GM20431 (cell line): ENCODE measurements around the gene ZC3H7A.

Source experiments
- in situ Hi-C: fragments of 300-500 bp; cut with MseI, MboI; formaldehyde crosslinking; loops from one replicate; pipeline ENCODE4 v1.15.0; 2020; ENCODE audit warnings: low sequenced_read_pairs; ENCODE audit not compliant: unreplicated experiment

Gene ZC3H7A

DNA sequence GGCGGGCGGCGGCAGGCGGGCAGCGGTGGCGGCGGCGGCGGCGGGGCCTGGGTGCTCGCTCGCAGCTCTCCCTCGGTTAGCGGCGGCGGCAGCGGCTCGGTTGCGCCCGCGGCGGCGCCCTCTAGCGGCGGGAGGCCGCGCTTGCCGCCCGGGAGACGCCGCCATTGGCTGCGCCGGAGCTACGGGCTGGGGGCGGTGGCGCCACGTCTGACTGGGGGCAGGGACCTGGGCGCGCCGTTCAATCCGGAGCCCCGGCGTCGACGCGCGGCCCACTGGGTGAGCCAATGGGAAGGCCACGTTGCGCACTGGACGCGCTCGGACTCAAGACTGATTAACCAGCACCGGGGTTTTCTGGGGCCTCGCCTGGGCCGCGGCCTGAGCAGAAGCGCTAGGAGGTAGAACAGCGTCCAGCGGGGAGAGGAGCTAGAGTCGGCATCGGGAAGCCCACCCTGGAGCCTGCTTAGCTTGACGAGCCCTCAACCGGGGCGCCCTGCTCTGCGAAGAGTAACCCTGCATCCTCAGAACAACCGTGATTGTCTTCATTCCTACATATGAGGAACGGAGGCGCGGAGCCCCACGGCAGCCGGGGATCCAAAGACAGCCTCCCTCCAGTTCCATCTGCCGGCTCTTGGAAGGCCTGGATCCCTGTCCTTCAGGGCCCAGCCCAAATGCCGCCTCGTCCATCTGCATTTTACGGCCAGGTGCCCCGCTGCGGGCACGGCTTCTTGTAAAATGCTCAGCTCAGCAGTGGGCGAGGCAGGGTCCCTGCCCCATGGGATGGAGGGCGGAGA is at the start of gene ZC3H7A:
Gene ZC3H7A (minus strand): TSS at position 93 of the 791 bp plus-strand sequence. CDS start 14,904 bp downstream, outside the sequence.
- in situ Hi-C loops: no loop called here

GRCh38 chr16:11844499-11844898 is 47.4 kb upstream of the ZC3H7A start:
- in situ Hi-C loops: loop anchor here (25.0 kb wide), 1 partner anchor 882 kb away; no protein-coding TSS in a partner anchor

DNA sequence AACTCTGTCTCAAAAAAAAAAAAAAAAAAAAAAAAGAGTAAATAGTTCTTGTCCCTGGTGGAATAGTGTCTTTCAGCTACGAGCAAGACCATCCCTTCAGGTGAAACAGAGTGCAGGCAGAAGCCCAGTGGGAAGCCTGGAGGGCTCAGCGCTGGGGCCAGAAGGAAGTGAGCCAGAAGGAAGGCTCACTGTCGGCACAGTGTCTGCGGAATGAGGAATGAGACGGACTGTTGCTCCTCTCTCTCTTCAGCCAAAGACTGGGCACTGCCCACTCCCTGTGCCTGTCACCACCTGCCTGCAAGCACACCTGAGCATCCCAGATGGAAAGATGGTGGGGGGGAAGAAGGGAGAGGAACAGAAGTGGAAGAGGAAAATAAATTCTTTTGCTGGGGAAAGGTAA is 46.8 kb upstream of the ZC3H7A start:
- in situ Hi-C loops: loop anchor here (25.0 kb wide), 1 partner anchor 882 kb away; no protein-coding TSS in a partner anchor

DNA sequence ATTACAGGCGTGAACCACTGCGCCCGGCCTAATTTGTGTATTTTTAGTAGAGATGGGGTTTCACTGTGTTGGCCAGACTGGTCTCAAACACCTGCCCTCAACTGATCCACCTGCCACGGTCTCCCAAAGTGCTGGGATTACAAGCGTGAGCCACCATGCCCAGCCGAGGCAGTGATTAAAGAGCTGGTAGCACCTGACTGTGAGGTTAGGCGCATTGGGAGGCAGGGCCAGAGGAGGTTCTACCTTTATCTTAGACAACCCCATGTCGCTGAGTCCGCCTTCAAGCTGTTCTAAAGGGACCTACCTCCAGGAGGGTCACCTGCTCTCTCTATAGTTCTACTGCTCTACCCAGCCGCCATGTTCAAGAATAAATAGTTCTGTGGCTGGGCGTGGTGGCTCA is 46.1 kb upstream of the ZC3H7A start:
- in situ Hi-C loops: loop anchor here (25.0 kb wide), 1 partner anchor 881 kb away; no protein-coding TSS in a partner anchor

GRCh38 chr16:11841026-11841425 is 44.0 kb upstream of the ZC3H7A start:
- in situ Hi-C loops: loop anchor here (25.0 kb wide), 1 partner anchor 879 kb away; no protein-coding TSS in a partner anchor

DNA sequence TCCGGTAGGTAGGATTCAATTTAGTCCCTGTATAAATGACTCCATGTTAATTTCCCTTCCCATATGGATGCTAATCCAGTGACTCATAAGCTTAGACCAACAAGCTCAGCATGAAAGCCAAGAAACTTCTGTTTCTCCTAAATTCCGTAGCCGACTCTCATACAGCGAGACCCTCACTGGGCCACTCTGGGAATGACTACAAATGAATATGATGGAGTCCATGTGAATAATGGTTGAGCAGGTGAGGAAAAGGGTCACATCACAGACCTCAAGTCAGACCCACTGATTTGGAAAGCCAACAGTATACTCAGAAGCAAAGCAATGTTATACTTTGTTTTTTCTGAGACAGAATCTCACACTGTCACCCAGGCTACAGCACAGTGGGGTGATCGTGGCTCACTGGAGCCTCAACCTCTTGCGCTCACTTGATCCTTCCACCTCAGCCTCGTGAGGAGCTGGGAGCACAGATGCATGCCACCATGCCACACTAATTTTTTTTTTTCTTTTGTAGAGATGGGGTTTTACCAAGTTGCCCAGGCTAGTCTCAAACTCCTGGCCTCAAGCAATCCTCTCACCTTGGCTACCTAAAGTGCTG is 39.7 kb upstream of the ZC3H7A start:
- in situ Hi-C loops: loop anchor here (25.0 kb wide), 1 partner anchor 874 kb away; no protein-coding TSS in a partner anchor

- in situ Hi-C loops: loop anchor here (25.0 kb wide), 1 partner anchor 874 kb away; no protein-coding TSS in a partner anchor
Measured at GRCh38 chr16:11835891-11836649, 39.0 kb upstream of the ZC3H7A start.

GRCh38 chr16:11835309-11835708 is 38.3 kb upstream of the ZC3H7A start:
- in situ Hi-C loops: loop anchor here (25.0 kb wide), 1 partner anchor 873 kb away; no protein-coding TSS in a partner anchor

DNA sequence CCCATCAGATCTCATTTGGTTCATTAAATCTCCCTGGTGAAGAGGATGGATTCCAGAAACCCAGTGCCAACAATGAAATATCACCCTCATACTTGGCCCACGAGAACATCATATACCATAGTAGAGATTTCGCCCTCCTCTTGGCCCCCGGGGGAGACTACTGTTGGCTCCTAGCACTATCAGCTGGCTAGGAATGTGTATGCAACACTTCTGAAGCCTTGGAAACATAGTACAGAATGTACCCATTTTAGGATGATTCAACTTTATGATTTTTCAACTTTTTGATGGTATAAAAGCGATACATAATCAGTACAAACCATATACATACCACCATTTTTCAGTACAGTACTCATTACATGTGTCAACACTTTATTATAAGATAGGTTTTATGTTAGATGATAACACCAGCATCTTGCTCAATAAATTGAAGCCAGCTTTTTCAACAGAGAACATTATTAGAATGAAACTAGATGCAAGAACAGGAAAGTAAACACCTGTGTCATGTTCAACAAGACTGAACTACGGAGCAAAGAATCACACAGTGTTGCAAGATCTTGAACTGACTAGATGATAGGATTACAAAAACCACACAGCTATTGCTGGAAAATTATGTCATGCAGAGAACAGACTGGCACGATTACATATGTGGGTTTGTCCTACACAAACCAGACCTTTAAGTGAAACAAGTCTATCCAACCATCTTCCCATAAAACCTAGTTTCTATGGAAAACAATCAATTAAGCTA is 37.1 kb upstream of the ZC3H7A start:
- in situ Hi-C loops: loop anchor here (25.0 kb wide), 1 partner anchor 872 kb away; no protein-coding TSS in a partner anchor

DNA sequence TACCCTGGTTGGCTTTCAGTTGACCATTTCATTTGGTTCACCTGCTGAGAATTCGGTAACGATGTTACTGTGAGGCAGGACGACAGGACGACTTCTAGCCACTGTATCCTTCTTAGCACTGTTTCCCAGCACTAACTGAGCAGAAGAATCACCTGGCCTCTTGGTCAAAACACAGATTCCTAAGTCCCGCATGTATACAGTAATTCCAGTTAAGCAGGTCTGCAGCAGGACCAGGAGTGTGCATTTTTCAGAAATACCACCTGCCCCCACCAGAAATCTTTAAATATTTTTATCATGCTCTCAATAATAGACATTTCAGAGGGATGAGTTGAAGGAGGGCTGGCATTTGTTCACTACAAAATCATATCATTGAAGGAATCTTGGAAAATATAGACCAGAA is 31.6 kb upstream of the ZC3H7A start:
- in situ Hi-C loops: loop anchor here (25.0 kb wide), 1 partner anchor 866 kb away; no protein-coding TSS in a partner anchor

DNA sequence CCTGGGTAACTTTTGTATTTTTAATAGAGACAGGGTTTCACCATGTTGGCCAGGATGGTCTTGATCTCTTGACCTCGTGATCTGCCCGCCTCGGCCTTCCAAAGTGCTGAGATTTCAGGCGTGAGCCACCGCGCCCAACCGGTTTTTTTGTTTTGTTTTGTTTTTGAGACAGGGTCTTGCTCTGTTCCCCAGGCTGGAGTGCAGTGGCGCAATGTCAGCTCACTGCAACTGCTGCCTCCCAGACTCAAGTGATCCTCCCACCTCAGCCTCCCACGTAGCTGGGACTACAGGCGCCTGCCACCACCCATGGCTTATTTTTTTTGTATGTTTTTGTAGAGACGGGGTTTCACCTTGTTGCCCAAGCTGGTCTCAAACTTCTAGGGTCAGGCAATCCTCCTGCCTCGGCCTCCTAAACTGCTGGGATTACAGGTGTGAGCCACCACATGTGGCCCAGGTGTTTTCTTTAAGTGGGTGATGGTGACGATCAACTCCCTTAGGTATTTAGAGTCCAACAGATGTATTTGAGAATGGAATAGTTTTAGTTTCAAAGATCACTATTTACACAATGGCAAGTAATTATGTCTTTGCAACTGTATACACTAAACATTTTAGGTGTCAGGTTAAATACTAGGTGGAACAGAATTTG is 28.6 kb upstream of the ZC3H7A start:
- in situ Hi-C loops: loop anchor here (25.0 kb wide), 1 partner anchor 863 kb away; no protein-coding TSS in a partner anchor

DNA sequence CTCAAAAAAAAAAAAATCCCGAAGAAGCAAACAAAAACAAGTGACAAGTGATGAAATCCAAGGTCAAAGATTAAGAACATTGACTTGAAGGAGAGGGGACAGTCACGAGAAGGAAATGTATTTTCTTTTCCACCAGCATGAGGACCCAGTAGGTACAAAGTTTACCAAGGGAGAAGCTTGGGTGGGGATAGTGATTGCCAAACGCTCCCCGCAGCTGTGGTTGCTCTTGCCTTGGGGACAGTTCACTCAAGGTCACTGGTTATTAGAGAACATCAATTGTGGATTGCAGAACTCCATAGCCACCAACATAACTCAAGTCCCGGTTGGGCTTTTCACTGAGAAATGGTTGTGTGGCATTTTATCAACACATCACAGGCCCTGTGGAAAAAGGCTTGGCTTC is 27.3 kb upstream of the ZC3H7A start:
- in situ Hi-C loops: loop anchor here (25.0 kb wide), 2 partner anchors 287 to 412 kb away; a partner anchor contains a TSS

DNA sequence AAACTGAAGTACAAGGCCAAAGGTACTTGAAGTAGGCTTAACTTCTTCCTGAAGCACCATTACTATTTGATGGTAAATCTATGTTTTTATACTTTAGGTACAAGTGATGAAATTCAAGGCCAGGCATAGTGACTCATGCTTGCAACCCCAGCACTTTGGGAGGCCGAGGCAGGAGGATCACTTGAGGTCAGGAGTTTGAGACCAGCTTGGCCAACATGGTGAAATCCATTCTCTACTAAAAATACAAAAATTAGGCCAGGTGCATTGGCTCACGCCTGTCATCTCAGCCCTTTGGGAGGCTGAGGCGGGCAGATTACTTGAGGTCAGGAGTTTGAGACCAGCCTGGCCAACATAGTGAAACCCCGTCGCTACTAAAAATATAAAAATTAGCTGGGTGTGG is 26.6 kb upstream of the ZC3H7A start:
- in situ Hi-C loops: loop anchor here (25.0 kb wide), 2 partner anchors 286 to 411 kb away; a partner anchor contains a TSS

- in situ Hi-C loops: loop anchor here (25.0 kb wide), 2 partner anchors 282 to 407 kb away; a partner anchor contains a TSS
Measured at GRCh38 chr16:11819798-11820197, 22.7 kb upstream of the ZC3H7A start.

- in situ Hi-C loops: loop anchor here (25.0 kb wide), 2 partner anchors 282 to 407 kb away; a partner anchor contains a TSS
Measured at GRCh38 chr16:11818970-11819369, 21.9 kb upstream of the ZC3H7A start.

GRCh38 chr16:11816123-11816522 is 19.1 kb upstream of the ZC3H7A start:
- in situ Hi-C loops: loop anchor here (25.0 kb wide), 2 partner anchors 279 to 404 kb away; a partner anchor contains a TSS

- in situ Hi-C loops: loop anchor here (25.0 kb wide), 2 partner anchors 277 to 402 kb away; a partner anchor contains a TSS
Measured at GRCh38 chr16:11814800-11815199, 17.7 kb upstream of the ZC3H7A start.

- in situ Hi-C loops: loop anchor here (25.0 kb wide), 2 partner anchors 269 to 394 kb away; a partner anchor contains a TSS
Measured at GRCh38 chr16:11806721-11807120, 9.7 kb upstream of the ZC3H7A start.
